GM12878 (cell line): ENCODE measurements around the gene KCTD12. TPM values are rescaled to one million over a fixed set of nuclear protein-coding genes. Genes with fewer than 3 reads are reported as not detected.

Experiments
- E4F1 ChIP-seq: fragments of 450-650 bp; IDR thresholded peaks from 2 replicates; pipeline ENCODE4 v1.6.1; 2018; ENCODE audit warnings: borderline replicate concordance, mild to moderate bottlenecking; ENCODE audit not compliant: partially characterized antibody
- KDM1A ChIP-seq: fragments of 200-600 bp; sonication (generic); IDR thresholded peaks from 2 replicates; pipeline ENCODE4 v1.6.1; 2016; ENCODE audit warnings: borderline replicate concordance
- KLF5 ChIP-seq: fragments of 450-650 bp; IDR thresholded peaks from 2 replicates; pipeline ENCODE4 v1.6.1; 2014; ENCODE audit warnings: mild to moderate bottlenecking; ENCODE audit not compliant: partially characterized antibody
- MXI1 ChIP-seq: fragments of 150-350 bp; IDR thresholded peaks from 2 replicates; pipeline ENCODE4 v1.6.1; 2011; ENCODE audit warnings: low read depth, mild to moderate bottlenecking, inconsistent platforms, low read length, improper control_type of control experiment
- STAT1 ChIP-seq: fragments of 450-650 bp; conservative IDR thresholded peaks from 2 replicates; pipeline ENCODE4 v1.6.1; 2014; ENCODE audit warnings: antibody characterized with exemption, mild to moderate bottlenecking
- TARDBP ChIP-seq: IDR thresholded peaks from 2 replicates; pipeline ENCODE4 v1.6.1; 2016; ENCODE audit warnings: borderline replicate concordance
- TCF3 ChIP-seq: IDR thresholded peaks from 2 replicates; pipeline ENCODE4 v1.6.1; 2012; ENCODE audit warnings: low read depth, mild to moderate bottlenecking, low read length, borderline replicate concordance; ENCODE audit not compliant: insufficient read depth
- ZBTB33 ChIP-seq: fragments of 450-650 bp; IDR thresholded peaks from 2 replicates; pipeline ENCODE4 v1.6.1; 2017; ENCODE audit warnings: mild to moderate bottlenecking
- polyA plus RNA-seq, 11 experiments: library from polyadenylated mRNA; depleted of rRNA in 4 of 11; unstranded in 6 of 11; stranded (reverse) in 5 of 11; fragments of >200 nt; fragmentation: Nextera tagmentation in 4 of 11; fragmentation: Illumina TruSeq in 1 of 11; extraction: Ambion mirVana in 4 of 11; extraction: Trizol in 1 of 11; gene quantifications; 1 replicate in 1 of 11; 2 replicates in 10 of 11; pipeline versions ENCODE4 v1.2.1 to v1.2.3, GENCODE V29; 2011 to 2016; ENCODE audit warnings: inconsistent platforms in 2 of 11, missing spikeins in 2 of 11, low read depth in 1 of 11
- total RNA-seq, 4 experiments: library from RNA; depleted of rRNA in 3 of 4; stranded (reverse); fragments of >200 nt in 3 of 4; fragmentation: Illumina TruSeq in 1 of 4; extraction: Trizol in 1 of 4; gene quantifications; 2 replicates each; pipeline versions ENCODE4 v1.2.1 to v1.2.3, GENCODE V29; 2013 to 2021
- TF ChIP-seq, protein P1 (sequence below): fragments of 450-650 bp; formaldehyde crosslinking; IDR thresholded peaks from 2 replicates; pipeline ENCODE4 v1.4.0; 2020; ENCODE audit warnings: mild to moderate bottlenecking, moderate library complexity

Gene KCTD12
- total and polyA plus RNA-seq, 10 of the 15 experiments (the other 5 are each of a cell fraction or from before 2014, with no cell fraction given) = 0.24 to 2.9 (median 0.92) TPM

DNA sequence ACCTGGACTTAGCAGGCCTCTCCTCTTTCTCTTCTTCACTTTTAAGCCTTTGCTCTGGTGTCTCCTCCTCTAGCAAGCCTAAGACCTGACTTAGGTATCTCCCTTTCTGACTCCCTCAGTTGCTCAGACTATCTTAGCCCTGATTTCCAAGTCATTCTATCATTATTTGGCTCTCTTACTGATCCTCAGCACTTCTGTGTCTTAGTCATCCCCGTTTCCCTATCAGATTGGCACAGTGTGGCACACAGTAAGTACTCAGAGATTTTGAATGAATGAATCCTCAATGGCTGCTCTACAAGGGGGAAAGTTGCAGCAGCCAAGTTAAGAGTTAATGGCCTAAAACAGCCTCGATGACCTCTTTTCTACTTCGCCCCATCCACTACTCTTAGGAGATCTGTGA lies 8.2 kb downstream of the KCTD12 start (continued):
- TF ChIP-seq ZBTB33 (no peak), STAT1 (no peak), KLF5 (no peak), KDM1A (no peak), E4F1 (no peak), MXI1 (no peak), TARDBP (no peak), TCF3 (no peak)
- TF ChIP-seq, protein P1, sequence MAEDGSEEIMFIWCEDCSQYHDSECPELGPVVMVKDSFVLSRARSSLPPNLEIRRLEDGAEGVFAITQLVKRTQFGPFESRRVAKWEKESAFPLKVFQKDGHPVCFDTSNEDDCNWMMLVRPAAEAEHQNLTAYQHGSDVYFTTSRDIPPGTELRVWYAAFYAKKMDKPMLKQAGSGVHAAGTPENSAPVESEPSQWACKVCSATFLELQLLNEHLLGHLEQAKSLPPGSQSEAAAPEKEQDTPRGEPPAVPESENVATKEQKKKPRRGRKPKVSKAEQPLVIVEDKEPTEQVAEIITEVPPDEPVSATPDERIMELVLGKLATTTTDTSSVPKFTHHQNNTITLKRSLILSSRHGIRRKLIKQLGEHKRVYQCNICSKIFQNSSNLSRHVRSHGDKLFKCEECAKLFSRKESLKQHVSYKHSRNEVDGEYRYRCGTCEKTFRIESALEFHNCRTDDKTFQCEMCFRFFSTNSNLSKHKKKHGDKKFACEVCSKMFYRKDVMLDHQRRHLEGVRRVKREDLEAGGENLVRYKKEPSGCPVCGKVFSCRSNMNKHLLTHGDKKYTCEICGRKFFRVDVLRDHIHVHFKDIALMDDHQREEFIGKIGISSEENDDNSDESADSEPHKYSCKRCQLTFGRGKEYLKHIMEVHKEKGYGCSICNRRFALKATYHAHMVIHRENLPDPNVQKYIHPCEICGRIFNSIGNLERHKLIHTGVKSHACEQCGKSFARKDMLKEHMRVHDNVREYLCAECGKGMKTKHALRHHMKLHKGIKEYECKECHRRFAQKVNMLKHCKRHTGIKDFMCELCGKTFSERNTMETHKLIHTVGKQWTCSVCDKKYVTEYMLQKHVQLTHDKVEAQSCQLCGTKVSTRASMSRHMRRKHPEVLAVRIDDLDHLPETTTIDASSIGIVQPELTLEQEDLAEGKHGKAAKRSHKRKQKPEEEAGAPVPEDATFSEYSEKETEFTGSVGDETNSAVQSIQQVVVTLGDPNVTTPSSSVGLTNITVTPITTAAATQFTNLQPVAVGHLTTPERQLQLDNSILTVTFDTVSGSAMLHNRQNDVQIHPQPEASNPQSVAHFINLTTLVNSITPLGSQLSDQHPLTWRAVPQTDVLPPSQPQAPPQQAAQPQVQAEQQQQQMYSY (CRISPR knock-in tag) = no peak
- TF ChIP-seq, all 136 proteins: peak for 0
